ENCODE data around the gene NUP214. TPM values are rescaled to one million over a fixed set of nuclear protein-coding genes. Genes with fewer than 3 reads are reported as not detected.

The NUP214 gene
- total and polyA plus RNA-seq, 4 donors = 6.6 to 63.6 (median 40.3) TPM

DNA sequence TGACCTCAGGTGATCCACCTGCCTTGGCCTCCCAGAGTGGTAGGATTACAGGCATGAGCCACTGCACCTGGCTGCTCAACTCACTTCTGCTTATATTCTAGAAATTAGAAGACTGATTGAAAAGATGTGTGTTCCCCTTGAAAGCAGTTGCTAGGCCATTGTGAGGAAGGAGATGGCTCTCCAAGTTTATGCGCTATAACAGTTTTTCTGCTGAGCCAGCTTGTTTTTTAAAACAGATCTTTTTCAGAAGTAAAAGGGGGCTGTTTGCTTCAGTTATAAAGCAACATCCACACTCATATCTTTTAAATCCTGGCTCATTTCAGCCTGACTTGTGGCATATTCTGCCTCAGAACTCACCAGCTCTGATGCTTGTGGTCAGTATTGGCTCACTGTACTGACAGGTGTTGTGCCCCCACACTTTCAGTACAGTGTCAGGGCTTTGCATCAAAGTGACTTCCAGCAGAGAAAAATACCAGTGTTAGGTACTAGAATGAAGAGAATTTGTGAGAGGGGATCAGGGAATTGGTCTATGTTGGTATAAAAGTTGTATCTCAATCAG is 49.4 kb downstream of the NUP214 start:
- peaks cover 7 to 9% of the 10 kb centered on the region in 2 donors for H3K36me3 ChIP-seq (ENCODE audit: control insufficient read depth in 1 of 2, insufficient read depth in 2 of 2, low read length in 1 of 2)
- H3K4me1 ChIP-seq (ENCODE audit: control insufficient read depth in 1 of 2, insufficient read depth in 2 of 2, low read length in 2 of 2) = no peaks in the 10 kb centered on the region

DNA sequence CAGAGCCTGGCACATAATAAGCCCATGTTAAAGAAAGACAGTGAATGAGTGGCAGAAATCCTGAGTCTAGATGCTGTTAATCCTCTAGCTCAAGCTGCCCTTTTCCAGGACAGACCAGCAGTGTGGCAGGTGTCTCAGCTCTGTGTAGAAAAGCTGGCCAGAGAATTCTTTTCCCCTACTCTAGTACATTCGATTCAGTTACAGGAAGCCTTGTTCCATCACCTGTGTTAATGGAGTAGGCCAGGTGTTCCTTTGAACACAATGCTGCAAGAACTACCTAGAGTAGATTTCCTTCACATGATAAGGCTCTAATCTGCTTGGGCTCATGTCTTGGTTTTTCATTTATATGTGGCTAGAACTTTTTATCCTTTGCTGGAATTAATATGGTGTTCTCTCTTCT is 52.5 kb downstream of the NUP214 start:
- Histone ChIP-seq H3K9me3 (ENCODE audit: control insufficient read depth, low read length) (no peaks in the 10 kb centered on the region), H3K36me3 (ENCODE audit: control insufficient read depth in 1 of 2, insufficient read depth in 2 of 2, low read length in 1 of 2) (peaks cover 10% of the 10 kb centered on the region in 2 donors), H3K4me3 (ENCODE audit: low read length in 2 of 2) (no peak overlapping the region), H3K27me3 (ENCODE audit: control insufficient read depth in 1 of 2, insufficient read depth in 2 of 2, low read length in 1 of 2) (no peaks in the 10 kb centered on the region), H3K27ac (ENCODE audit: low read depth in 1 of 2, low read length in 2 of 2) (no peak overlapping the region), H3K4me1 (ENCODE audit: control insufficient read depth in 1 of 2, insufficient read depth in 2 of 2, low read length in 2 of 2) (no peaks in the 10 kb centered on the region)
- WGBS, 2 donors = 92 to 93% methylated on average over 1 of the region's 1 CpG
- intact Hi-C loops (cut with DNase I) = loop anchor here (2.0 kb wide), 1 partner anchor 159 kb away; no protein-coding TSS in a partner anchor
- no peak for DNase-seq
- ATAC-seq (ENCODE audit: low FRiP score) = no peak

More for the DNA sequence above, 49.4 kb downstream of the NUP214 start:
- Histone ChIP-seq H3K4me3 (ENCODE audit: low read length in 2 of 2) (no peak overlapping the region), H3K9me3 (ENCODE audit: control insufficient read depth, low read length) (no peaks in the 10 kb centered on the region), H3K27ac (ENCODE audit: low read depth in 1 of 2, low read length in 2 of 2) (no peak overlapping the region), H3K27me3 (ENCODE audit: control insufficient read depth in 1 of 2, insufficient read depth in 2 of 2, low read length in 1 of 2) (no peaks in the 10 kb centered on the region)
- ATAC-seq (ENCODE audit: low FRiP score) (no peak), DNase-seq (no peak)
- 97 to 100% methylated on average over 1 of the region's 1 CpG for WGBS, 2 donors
- intact Hi-C loops (cut with DNase I) = no loop called here

DNA sequence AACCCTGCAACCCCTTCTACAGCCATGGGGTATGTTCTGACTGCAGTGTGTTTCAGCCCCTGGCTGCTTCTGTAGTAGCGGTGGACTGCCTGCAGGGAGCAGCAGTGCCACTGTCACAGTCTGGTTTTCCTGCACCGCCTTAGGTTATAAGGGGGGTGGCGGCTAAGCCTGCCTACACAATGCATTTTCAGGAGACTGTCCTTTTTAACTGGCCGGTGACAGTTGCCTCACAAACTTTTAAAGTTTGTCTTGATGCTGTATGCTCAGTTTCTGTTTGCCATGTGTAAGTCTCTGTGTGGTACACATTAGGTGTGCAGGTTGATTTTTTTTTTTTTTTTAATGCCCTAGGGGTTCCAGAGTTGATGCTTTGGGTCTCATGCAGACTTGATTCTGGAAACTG is 53.0 kb downstream of the NUP214 start:
- Histone ChIP-seq H3K36me3 (ENCODE audit: control insufficient read depth in 1 of 2, insufficient read depth in 2 of 2, low read length in 1 of 2) (peaks cover 10% of the 10 kb centered on the region in 2 donors), H3K27me3 (ENCODE audit: control insufficient read depth in 1 of 2, insufficient read depth in 2 of 2, low read length in 1 of 2) (no peaks in the 10 kb centered on the region), H3K9me3 (ENCODE audit: control insufficient read depth, low read length) (no peaks in the 10 kb centered on the region), H3K4me1 (ENCODE audit: control insufficient read depth in 1 of 2, insufficient read depth in 2 of 2, low read length in 2 of 2) (no peaks in the 10 kb centered on the region), H3K27ac (ENCODE audit: low read depth in 1 of 2, low read length in 2 of 2) (no peak overlapping the region), H3K4me3 (ENCODE audit: low read length in 2 of 2) (no peak overlapping the region)
- ATAC-seq (ENCODE audit: low FRiP score) = peak; percentile 92
- peak in 1 of 2 donors; percentile 63 for DNase-seq
- 23 to 24% methylated on average over 4 of the region's 4 CpGs for WGBS, 2 donors
- intact Hi-C loops (cut with DNase I) = loop anchor here (2.0 kb wide), 1 partner anchor 158 kb away; no protein-coding TSS in a partner anchor

DNA sequence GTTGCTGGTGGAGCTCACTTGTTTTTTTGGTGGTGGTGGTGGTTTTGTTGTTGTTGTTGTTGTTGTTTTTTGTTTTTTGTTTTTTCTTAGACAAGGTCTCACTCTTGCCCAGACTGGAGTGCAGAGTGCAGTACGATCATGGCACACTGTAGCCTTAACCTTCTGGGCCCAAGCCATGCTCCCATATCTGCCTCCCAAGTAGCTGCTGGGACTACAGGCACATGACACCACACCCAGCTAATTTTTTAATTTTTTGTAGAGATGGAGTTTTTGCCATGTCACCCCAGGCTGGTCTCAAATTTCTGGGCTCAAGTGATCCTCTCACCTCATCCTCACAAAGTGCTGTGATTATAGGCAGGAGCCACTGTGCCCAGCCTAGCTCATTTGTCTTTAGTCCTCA is 53.5 kb downstream of the NUP214 start:
- H3K36me3 ChIP-seq (ENCODE audit: control insufficient read depth in 1 of 2, insufficient read depth in 2 of 2, low read length in 1 of 2) = peaks cover 9 to 10% of the 10 kb centered on the region in 2 donors
- 94 to 100% methylated on average over 1 of the region's 1 CpG for WGBS, 2 donors
- H3K9me3 ChIP-seq (ENCODE audit: control insufficient read depth, low read length) = no peaks in the 10 kb centered on the region
- H3K27ac ChIP-seq (ENCODE audit: low read depth in 1 of 2, low read length in 2 of 2) = no peak overlapping the region
- ATAC-seq (ENCODE audit: low FRiP score) (no peak), DNase-seq (no peak)
- intact Hi-C loops (cut with DNase I) = loop anchor here (2.0 kb wide), 1 partner anchor 158 kb away; no protein-coding TSS in a partner anchor
- no peak overlapping the region for H3K4me3 ChIP-seq (ENCODE audit: low read length in 2 of 2)
- no peaks in the 10 kb centered on the region for H3K27me3 ChIP-seq (ENCODE audit: control insufficient read depth in 1 of 2, insufficient read depth in 2 of 2, low read length in 1 of 2)
- no peaks in the 10 kb centered on the region for H3K4me1 ChIP-seq (ENCODE audit: control insufficient read depth in 1 of 2, insufficient read depth in 2 of 2, low read length in 2 of 2)

DNA sequence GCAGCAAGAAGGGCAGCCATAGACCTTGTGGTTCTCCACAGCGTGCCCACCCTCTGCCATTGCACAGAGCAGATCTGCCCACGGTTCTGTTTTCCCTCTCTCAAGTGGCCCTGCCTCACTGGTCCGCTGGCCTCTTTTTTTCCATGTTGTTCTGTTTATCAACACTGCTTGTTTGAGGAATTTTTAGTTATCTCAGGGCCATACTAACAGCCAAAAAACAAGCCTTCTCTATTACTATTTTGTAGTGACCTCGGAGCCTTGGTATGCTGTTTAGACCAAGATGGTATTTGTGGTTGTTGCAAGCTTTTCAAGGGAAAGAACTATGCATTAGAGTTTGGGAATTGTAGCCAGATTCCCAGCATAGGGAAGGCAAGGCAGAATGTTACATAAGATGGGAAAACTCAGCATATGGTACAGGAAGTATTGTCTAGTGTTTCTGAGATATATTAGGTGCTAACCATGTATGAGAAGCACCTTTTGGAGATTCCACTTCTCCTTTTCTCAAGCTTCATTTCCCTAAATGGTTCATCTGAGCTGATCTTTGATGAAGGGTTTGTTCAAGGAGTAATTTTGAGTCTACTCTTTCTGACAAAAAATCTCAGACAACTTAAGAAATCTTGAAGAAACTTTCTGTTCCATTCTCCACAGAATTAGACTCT is 54.3 kb downstream of the NUP214 start:
- no peak overlapping the region for H3K27ac ChIP-seq (ENCODE audit: low read depth in 1 of 2, low read length in 2 of 2)
- peaks cover 8% of the 10 kb centered on the region in 2 donors for H3K36me3 ChIP-seq (ENCODE audit: control insufficient read depth in 1 of 2, insufficient read depth in 2 of 2, low read length in 1 of 2)
- no peak for ATAC-seq (ENCODE audit: low FRiP score)
- intact Hi-C loops (cut with DNase I) = loop anchor here (2.0 kb wide), 1 partner anchor 157 kb away; no protein-coding TSS in a partner anchor
- WGBS, 2 donors = 56 to 65% methylated on average over 4 of the region's 4 CpGs
- H3K9me3 ChIP-seq (ENCODE audit: control insufficient read depth, low read length) = no peaks in the 10 kb centered on the region
- no peaks in the 10 kb centered on the region for H3K27me3 ChIP-seq (ENCODE audit: control insufficient read depth in 1 of 2, insufficient read depth in 2 of 2, low read length in 1 of 2)
- no peak for DNase-seq
- no peak overlapping the region for H3K4me3 ChIP-seq (ENCODE audit: low read length in 2 of 2)
- H3K4me1 ChIP-seq (ENCODE audit: control insufficient read depth in 1 of 2, insufficient read depth in 2 of 2, low read length in 2 of 2) = no peaks in the 10 kb centered on the region

DNA sequence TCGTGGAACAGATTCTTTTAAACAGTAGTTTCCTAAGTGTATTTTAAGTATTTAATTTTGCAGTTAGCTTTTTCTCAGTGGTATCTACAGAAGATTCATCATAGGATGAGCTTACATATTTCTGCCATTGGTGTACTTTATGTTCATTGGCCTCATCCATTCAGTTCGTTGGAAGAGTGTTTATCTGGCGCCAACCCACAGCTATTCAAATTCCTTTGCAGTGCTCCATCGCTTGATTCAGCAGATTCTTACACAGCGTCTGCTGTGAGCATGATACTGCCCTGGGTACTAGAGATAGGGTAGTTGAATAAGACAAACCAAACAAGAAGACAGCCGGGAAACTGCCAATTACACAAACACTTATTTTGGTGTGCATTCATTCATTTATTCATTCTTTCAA is 55.1 kb downstream of the NUP214 start:
- DNase-seq (no peak), ATAC-seq (ENCODE audit: low FRiP score) (no peak)
- intact Hi-C loops (cut with DNase I) = no loop called here
- no peak overlapping the region for H3K4me3 ChIP-seq (ENCODE audit: low read length in 2 of 2)
- no peaks in the 10 kb centered on the region for H3K27me3 ChIP-seq (ENCODE audit: control insufficient read depth in 1 of 2, insufficient read depth in 2 of 2, low read length in 1 of 2)
- no peak overlapping the region for H3K27ac ChIP-seq (ENCODE audit: low read depth in 1 of 2, low read length in 2 of 2)
- H3K4me1 ChIP-seq (ENCODE audit: control insufficient read depth in 1 of 2, insufficient read depth in 2 of 2, low read length in 2 of 2) = no peaks in the 10 kb centered on the region
- 58 to 59% methylated on average over 6 of the region's 6 CpGs for WGBS, 2 donors
- H3K9me3 ChIP-seq (ENCODE audit: control insufficient read depth, low read length) = no peaks in the 10 kb centered on the region
- H3K36me3 ChIP-seq (ENCODE audit: control insufficient read depth in 1 of 2, insufficient read depth in 2 of 2, low read length in 1 of 2) = peaks cover 6 to 7% of the 10 kb centered on the region in 2 donors

DNA sequence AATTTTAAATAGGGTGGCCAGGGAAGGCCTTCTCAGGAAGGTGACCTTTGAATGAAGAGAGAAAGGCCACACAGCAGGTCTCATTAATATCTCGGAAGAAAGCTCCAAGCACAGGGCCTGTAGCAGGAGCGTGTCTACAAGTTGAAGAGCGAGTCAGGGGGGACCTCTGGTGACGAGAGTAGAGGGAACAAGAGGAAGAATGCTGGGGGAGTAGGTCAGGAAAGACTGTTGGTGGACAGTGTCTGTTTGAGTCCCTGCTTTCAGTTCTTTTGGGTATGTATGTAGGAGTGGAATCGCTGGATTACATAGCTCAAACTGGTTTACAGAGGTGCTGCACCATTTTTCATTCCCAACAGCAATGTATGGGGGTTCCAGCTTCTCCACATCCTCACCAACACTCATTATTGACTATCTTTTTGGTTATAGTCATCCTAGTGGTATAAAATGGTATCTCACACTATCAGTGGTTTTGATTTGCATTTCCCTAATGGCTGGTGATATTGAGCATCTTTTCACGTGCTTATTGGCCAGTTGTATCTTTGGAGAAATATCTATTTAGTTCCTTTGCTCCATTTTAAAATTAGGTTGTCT is 55.8 kb downstream of the NUP214 start:
- no peak overlapping the region for H3K4me3 ChIP-seq (ENCODE audit: low read length in 2 of 2)
- DNase-seq (no peak), ATAC-seq (ENCODE audit: low FRiP score) (no peak)
- no peaks in the 10 kb centered on the region for H3K9me3 ChIP-seq (ENCODE audit: control insufficient read depth, low read length)
- H3K27me3 ChIP-seq (ENCODE audit: control insufficient read depth in 1 of 2, insufficient read depth in 2 of 2, low read length in 1 of 2) = no peaks in the 10 kb centered on the region
- WGBS, 2 donors = 87 to 90% methylated on average over 6 of the region's 6 CpGs
- intact Hi-C loops (cut with DNase I) = no loop called here
- no peaks in the 10 kb centered on the region for H3K4me1 ChIP-seq (ENCODE audit: control insufficient read depth in 1 of 2, insufficient read depth in 2 of 2, low read length in 2 of 2)
- no peak overlapping the region for H3K27ac ChIP-seq (ENCODE audit: low read depth in 1 of 2, low read length in 2 of 2)
- peaks cover 5 to 7% of the 10 kb centered on the region in 2 donors for H3K36me3 ChIP-seq (ENCODE audit: control insufficient read depth in 1 of 2, insufficient read depth in 2 of 2, low read length in 1 of 2)

DNA sequence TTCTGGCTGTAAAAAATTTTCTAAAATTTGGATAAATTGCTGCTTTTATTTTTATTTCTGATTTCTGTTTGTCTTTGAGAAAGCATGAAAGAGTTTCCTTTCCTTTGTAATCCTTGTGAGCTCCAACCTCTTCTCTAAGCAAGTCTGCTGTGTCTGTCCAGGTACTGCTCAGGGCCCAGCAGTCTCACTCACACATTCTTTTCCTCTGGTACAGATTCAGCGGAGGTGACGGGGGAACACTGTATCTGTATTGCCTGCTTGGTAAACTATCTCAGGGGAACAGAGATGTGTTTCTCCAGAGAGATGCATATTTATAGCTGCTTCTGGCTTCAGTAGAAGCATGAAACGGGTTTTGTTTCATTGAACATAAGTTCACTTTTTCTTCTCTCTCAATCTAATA is 60.5 kb downstream of the NUP214 start:
- ATAC-seq (ENCODE audit: low FRiP score) = no peak
- 89 to 93% methylated on average over 3 of the region's 3 CpGs for WGBS, 2 donors
- no peak overlapping the region for H3K4me3 ChIP-seq (ENCODE audit: low read length in 2 of 2)
- H3K9me3 ChIP-seq (ENCODE audit: control insufficient read depth, low read length) = no peaks in the 10 kb centered on the region
- H3K36me3 ChIP-seq (ENCODE audit: control insufficient read depth in 1 of 2, insufficient read depth in 2 of 2, low read length in 1 of 2) = peaks cover 8% of the 10 kb centered on the region in 2 donors
- DNase-seq = no peak
- intact Hi-C loops (cut with DNase I) = no loop called here
- no peaks in the 10 kb centered on the region for H3K4me1 ChIP-seq (ENCODE audit: control insufficient read depth in 1 of 2, insufficient read depth in 2 of 2, low read length in 2 of 2)
- H3K27ac ChIP-seq (ENCODE audit: low read depth in 1 of 2, low read length in 2 of 2) = no peak overlapping the region
- H3K27me3 ChIP-seq (ENCODE audit: control insufficient read depth in 1 of 2, insufficient read depth in 2 of 2, low read length in 1 of 2) = no peaks in the 10 kb centered on the region

DNA sequence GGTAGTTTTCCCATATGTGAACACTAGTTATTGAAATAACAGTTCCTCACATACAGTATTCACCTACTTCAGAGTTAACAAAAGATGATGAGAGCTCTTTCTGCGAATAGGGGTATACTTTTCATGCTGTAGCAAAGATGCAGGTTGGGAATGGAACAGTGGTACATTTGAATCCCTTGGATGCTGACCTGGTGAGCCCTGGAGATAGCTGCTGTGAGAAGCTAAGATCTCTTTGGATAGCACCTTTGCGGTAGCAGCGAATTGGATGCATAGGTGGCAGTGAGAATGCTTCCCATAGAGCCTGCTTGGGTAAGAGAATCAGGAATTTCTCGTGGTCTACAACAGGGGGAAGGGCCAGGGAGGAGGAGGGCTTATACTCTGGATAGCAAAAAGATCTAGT is 61.2 kb downstream of the NUP214 start:
- H3K4me3 ChIP-seq (ENCODE audit: low read length in 2 of 2) = no peak overlapping the region
- intact Hi-C loops (cut with DNase I) = no loop called here
- no peak for ATAC-seq (ENCODE audit: low FRiP score)
- H3K27me3 ChIP-seq (ENCODE audit: control insufficient read depth in 1 of 2, insufficient read depth in 2 of 2, low read length in 1 of 2) = no peaks in the 10 kb centered on the region
- H3K36me3 ChIP-seq (ENCODE audit: control insufficient read depth in 1 of 2, insufficient read depth in 2 of 2, low read length in 1 of 2) = peaks cover 5 to 6% of the 10 kb centered on the region in 2 donors
- H3K27ac ChIP-seq (ENCODE audit: low read depth in 1 of 2, low read length in 2 of 2) = no peak overlapping the region
- H3K4me1 ChIP-seq (ENCODE audit: control insufficient read depth in 1 of 2, insufficient read depth in 2 of 2, low read length in 2 of 2) = no peaks in the 10 kb centered on the region
- no peak for DNase-seq
- H3K9me3 ChIP-seq (ENCODE audit: control insufficient read depth, low read length) = no peaks in the 10 kb centered on the region
- WGBS, 2 donors = 86 to 91% methylated on average over 4 of the region's 4 CpGs

Data from aorta (tissue), 5 donors.